ENCODE data around the gene ZBTB7A.
"Not testable (repeated sequence)": the region's sequence is repeated elsewhere in the genome, so short reads cannot be mapped to it uniquely, and the experiment has no call there.

ZBTB7A gene

GRCh38 chr19:4013886-4014540, 52.7 kb downstream of the ZBTB7A start:
- DNase-seq, result no peak

GRCh38 chr19:4012975-4013634, 53.6 kb downstream of the ZBTB7A start:
- no peak for DNase-seq

GRCh38 chr19:4012092-4012974, 54.4 kb downstream of the ZBTB7A start:
- DNase-seq, result no peak

- DNase-seq, result not testable (repeated sequence)
These were observed 55.3 kb downstream of the ZBTB7A start for GRCh38 chr19:4011430-4011829.

- DNase-seq, result no peak
These were observed 55.9 kb downstream of the ZBTB7A start for GRCh38 chr19:4010808-4011110.

- DNase-seq, result no peak
These were observed 56.5 kb downstream of the ZBTB7A start for GRCh38 chr19:4009990-4010807.

- peak; percentile 38 for DNase-seq
These were observed 58.7 kb downstream of the ZBTB7A start for GRCh38 chr19:4007836-4008539.

GRCh38 chr19:4007021-4007835, 59.5 kb downstream of the ZBTB7A start, which contains the start of gene PIAS4:
TSS of gene PIAS4 (plus strand) at chr19:4007736. CDS start at chr19:4007761, 25 bp downstream.
- peak; percentile 98 for DNase-seq

- not testable (repeated sequence) for DNase-seq
These were observed 61.3 kb downstream of the ZBTB7A start for GRCh38 chr19:4005436-4005835.

GRCh38 chr19:4000798-4001197, 65.9 kb downstream of the ZBTB7A start:
- not testable (repeated sequence) for DNase-seq

- not testable (repeated sequence) for DNase-seq
These were observed 67.9 kb downstream of the ZBTB7A start for GRCh38 chr19:3998667-3999412.

- DNase-seq, result no peak
These were observed 71.1 kb downstream of the ZBTB7A start for GRCh38 chr19:3995607-3996006.
